A204.1 (cell line): ENCODE results near the gene BPGM.

ENCODE experiments used
- FAIRE-seq: peaks from 2 replicates; lab custom pipeline; 2012; peaks lifted over from hg19 to GRCh38; lab: Jason Lieb, UNC

The BPGM gene

GRCh38 chr7:134720091-134720935 lies 73.7 kb downstream of the BPGM start:
- no peak for FAIRE-seq

- FAIRE-seq, result no peak
Observed at GRCh38 chr7:134721171-134721570, 74.5 kb downstream of the BPGM start.

GRCh38 chr7:134722786-134723322 lies 76.2 kb downstream of the BPGM start:
- FAIRE-seq, result no peak

- FAIRE-seq, result no peak
Observed at GRCh38 chr7:134723892-134724291, 77.2 kb downstream of the BPGM start.

GRCh38 chr7:134724606-134725005 lies 78.0 kb downstream of the BPGM start:
- FAIRE-seq, result no peak

GRCh38 chr7:134726581-134726980 lies 79.9 kb downstream of the BPGM start:
- FAIRE-seq, result no peak

GRCh38 chr7:134727711-134728110 lies 81.1 kb downstream of the BPGM start:
- no peak for FAIRE-seq
